HG03039 (cell line): ENCODE measurements around the gene GALNT13.

Source experiments
- ATAC-seq: cut with Tn5 transposase; IDR thresholded peaks from one replicate; pipeline ENCODE4 v1.9.1; 2021; ENCODE audit warnings: mild to moderate bottlenecking, moderate library complexity; ENCODE audit not compliant: unreplicated experiment

The GALNT13 gene

GRCh38 chr2:153940511-153940910 is 68.8 kb downstream of the GALNT13 start:
- ATAC-seq, result no peak

GRCh38 chr2:153944800-153945199 is 73.1 kb downstream of the GALNT13 start:
- ATAC-seq, result no peak

DNA sequence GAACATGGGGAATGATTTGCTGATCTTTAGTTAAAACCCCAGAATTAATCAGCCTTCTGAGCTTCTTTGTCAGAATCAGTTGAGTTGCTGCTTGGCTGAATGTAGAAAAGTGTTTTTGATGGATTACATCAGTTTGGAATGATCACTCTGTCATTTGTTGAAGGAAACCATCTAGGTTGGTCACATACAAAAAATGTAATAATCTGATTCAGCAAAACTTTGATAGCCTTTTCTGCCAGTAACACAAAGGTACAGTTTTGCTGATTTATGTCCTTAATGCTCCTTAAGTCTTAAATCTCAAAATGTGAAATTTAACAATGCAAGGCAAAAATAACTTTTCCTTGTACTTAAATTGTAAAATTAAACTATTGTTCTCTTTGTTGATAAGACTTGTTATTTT is 74.3 kb downstream of the GALNT13 start:
- no peak for ATAC-seq

DNA sequence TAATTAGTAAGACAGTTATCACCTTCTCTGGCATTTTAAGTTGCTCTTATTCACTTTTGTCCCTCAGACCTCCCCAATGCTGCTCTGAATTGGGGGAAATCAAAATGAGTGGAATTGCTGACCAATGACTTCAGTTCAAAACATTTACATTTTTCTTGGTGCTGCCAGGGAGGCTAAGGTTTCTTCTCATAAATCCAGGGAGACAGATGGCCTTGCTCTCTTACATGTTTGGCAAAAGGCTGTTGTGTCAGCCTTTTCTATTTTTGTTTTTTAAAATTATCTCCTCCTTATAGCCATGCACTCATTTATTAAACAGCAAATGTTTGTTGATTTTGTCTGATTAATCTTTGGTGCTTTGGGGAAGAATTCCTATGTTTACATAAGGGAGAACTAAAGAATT is 82.0 kb downstream of the GALNT13 start:
- no peak for ATAC-seq

GRCh38 chr2:153963256-153963655 is 91.5 kb downstream of the GALNT13 start:
- ATAC-seq, result no peak

GRCh38 chr2:153967248-153967973 is 95.7 kb downstream of the GALNT13 start:
- no peak for ATAC-seq

DNA sequence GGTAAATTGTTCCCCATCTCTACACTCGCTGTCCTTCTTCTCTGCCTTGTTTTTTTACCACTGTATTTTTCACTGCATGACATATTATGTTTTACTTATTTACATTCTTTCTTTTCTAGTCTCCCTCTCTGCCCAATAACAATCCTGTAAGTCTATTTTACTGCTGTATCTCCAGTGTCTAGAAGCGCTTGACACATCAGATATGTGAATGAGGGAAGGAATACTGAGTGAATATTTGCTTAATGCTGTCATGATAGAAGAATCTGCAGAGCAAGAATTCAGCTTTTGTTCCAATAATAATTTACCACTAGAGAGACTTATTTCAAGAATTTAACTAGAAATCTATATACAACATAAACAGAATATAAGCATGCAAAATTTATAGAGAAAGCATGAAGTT is 99.5 kb downstream of the GALNT13 start:
- no peak for ATAC-seq

GRCh38 chr2:153971855-153972254 is 100.1 kb downstream of the GALNT13 start:
- ATAC-seq, result no peak

DNA sequence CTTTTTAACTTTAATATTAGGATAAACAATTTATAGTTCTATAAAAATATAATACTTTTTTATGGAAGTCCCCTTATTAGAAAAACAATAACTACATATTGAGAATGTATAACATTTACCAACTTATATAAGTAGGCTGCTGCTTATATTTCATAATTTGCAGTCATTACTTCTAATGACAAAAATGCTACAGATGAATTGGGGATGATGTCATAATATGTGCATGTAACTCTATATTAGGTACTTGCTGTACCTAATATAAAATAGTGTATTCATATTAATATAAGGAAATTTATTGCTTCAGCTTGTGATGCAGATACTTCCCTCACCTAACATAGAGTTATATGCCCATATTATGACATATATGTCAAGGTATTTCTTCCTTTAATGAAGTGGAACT is 100.7 kb downstream of the GALNT13 start:
- no peak for ATAC-seq

DNA sequence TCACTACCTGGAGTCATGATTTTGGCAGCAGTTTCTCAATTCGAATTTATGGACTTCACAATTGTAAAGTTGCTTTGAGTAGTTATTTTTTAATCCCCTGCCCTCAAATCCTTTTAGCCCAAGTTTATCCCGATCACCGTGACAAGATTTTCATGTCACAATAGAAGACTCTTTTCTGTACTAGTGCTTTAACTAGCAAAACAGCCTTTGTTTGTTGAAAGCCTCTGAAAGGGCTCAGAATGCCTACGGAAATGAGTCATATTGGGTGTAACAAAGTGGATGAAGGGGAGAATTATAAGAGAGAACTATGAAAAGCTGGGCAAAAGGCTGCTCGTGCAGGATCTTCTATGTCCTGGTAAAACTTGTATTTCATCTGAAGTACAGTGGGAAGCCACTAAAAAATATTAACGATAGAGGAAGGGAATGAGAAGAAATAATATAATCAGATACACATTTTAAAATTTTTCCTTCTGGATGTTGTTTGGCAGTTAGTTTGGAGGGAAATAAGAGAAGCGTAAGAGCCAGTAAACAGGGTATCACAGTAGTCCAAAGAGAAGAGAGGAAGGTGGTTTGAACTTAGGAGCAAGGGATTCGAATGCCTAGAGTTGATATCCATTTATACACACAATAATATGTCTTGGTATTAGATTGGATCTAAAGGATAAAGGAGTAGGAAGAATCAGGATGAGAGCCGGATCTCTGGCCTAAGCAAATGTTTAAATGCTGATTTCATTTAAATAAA is 114.9 kb downstream of the GALNT13 start:
- ATAC-seq, result no peak

DNA sequence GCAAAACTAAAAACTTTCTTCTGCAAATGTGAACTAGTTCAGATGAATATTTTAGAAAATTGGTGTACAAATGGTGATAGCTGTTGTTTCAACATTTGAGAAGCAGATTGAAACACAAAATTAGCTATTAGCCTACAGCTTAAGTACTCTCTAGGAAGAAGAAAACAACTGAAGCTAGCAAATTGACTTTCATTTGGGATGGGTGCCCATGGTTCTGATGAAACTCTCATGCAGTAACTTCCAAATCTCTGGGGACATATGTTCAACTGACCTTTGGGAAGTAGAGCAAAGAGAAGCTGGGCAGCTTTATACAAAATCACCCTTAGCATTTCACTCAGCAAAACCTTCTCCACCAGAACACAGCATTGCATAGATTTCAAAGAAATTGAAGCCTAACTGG is 119.0 kb downstream of the GALNT13 start:
- ATAC-seq, result no peak

GRCh38 chr2:154013514-154013913 is 141.8 kb downstream of the GALNT13 start:
- no peak for ATAC-seq

DNA sequence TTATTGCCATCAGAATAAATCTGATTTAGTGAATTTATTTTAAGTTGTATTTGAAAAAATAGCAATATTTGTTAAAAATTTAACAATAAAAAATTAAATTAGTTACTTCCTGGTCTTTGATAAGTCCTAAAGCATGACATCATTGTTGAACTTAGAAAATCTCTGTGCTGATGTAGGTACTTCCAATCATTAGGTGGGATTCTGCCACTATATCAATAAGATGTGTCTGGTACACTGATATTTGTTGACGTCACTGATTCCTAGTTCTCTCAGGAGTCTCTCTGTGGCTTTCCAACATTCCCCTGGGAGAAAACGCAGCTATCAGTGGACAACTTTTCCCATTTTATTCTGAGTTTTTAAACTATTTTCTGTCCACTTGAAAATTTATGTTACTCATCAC is 143.5 kb downstream of the GALNT13 start:
- no peak for ATAC-seq

- no peak for ATAC-seq
Measured at GRCh38 chr2:154029504-154029903, 157.8 kb downstream of the GALNT13 start.

- no peak for ATAC-seq
Measured at GRCh38 chr2:154032220-154032619, 160.5 kb downstream of the GALNT13 start.

GRCh38 chr2:154046493-154046892 is 174.8 kb downstream of the GALNT13 start:
- ATAC-seq, result no peak

DNA sequence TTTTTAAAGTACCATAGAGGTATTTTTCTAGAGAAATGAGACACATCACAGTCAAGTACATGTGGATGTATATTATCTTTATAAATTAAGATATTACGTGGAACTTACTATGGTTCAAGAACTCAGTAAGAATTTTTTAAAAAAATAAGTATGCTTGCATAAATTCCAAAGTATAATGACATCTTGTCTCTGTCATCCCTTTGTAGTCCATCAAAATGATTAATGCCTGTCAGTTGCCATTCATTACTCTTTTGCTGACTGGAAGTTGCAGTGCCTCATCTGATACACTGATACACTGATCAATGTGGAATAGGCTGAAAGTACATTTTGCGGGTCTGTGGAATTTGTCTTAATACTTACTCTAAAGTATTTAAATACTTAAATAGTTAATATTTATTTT is 177.2 kb downstream of the GALNT13 start:
- no peak for ATAC-seq

- no peak for ATAC-seq
Measured at GRCh38 chr2:154049561-154049960, 177.8 kb downstream of the GALNT13 start.

DNA sequence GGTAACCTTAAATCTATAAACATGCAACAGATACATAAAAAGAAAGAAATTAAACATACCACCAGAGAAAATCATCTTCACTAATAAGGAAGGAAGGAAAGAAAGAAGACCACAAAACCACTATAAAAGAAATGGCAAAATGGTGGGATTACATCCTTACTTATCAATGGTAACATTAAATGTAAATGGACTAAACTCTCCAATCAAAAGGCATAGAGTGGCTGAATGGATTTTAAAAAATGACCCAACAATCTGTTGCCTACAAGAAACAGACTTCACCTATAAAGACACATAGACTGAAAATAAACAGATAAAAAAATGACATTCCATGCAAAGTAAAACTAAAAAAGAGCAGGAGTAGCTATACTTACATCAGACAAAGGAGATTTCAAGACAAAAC is 195.4 kb downstream of the GALNT13 start:
- no peak for ATAC-seq

DNA sequence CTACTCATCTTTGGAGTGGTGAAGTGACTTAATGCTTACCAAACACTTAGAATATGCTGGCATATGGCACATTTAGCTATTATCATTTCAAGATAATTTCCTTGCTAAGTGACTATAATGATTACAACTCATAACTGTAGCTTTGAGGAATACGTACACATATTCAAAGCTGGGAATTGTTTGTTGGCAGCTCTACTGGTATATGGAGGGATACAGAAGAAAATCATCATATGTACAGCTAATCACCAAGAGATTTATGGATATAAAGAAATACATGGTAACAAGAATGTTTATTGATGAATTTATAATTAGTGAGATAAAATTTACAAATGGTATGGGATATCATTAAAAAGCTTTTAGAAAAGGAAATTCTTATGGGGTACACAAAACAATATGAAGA is 207.2 kb downstream of the GALNT13 start:
- ATAC-seq, result no peak

- ATAC-seq, result no peak
Measured at GRCh38 chr2:154092571-154092970, 220.8 kb downstream of the GALNT13 start.

GRCh38 chr2:154093856-154094255 is 222.1 kb downstream of the GALNT13 start:
- no peak for ATAC-seq
